ENCODE results near the gene EPN1.

The EPN1 gene

DNA sequence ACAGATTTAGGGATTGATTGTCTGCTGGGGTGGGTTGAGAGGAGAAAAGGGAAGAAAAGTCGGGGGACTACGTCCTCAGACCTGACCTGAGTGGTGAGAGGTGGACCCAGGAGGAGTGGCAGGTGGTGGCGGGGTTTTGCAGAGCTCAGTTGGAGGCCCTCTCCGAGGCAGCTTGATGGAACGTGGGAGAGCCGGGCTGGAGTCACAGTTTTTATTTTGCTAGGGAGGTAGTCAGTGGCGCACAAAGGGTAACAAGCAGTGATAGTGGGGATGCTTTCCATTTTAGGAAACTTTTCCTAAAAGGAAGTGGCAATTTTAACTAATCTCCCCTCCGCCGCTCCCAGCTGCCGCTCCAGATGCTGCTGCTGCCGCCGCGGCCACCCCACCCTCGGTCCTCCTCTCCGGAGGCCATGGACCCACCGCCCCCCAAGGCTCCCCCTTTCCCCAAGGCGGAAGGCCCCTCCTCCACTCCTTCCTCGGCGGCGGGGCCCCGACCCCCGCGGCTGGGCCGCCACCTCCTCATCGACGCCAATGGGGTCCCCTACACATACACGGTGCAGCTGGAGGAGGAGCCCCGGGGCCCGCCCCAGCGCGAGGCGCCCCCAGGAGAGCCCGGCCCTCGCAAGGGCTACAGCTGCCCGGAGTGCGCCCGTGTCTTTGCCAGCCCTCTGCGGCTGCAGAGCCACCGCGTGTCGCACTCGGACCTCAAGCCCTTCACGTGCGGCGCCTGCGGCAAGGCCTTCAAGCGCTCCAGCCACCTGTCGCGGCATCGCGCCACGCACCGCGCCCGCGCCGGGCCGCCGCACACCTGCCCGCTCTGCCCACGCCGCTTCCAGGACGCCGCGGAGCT lies 32.6 kb upstream of the EPN1 start:
- H2AFZ ChIP-seq (ENCODE audit: low read depth, low read length) = no peak overlapping the region
- H3K4me1 ChIP-seq (ENCODE audit: insufficient read depth, low read length) = peaks cover 41% of the 10 kb centered on the region
- H3K36me3 ChIP-seq (ENCODE audit: insufficient read depth, low read length) = peaks cover 16% of the 10 kb centered on the region
- peak overlapping the region; percentile 88 for H3K4me3 ChIP-seq (ENCODE audit: low read length)
- no peaks in the 10 kb centered on the region for H3K9me3 ChIP-seq (ENCODE audit: low read length)
- no peaks in the 10 kb centered on the region for H3K27me3 ChIP-seq (ENCODE audit: insufficient read depth, low read length)

DNA sequence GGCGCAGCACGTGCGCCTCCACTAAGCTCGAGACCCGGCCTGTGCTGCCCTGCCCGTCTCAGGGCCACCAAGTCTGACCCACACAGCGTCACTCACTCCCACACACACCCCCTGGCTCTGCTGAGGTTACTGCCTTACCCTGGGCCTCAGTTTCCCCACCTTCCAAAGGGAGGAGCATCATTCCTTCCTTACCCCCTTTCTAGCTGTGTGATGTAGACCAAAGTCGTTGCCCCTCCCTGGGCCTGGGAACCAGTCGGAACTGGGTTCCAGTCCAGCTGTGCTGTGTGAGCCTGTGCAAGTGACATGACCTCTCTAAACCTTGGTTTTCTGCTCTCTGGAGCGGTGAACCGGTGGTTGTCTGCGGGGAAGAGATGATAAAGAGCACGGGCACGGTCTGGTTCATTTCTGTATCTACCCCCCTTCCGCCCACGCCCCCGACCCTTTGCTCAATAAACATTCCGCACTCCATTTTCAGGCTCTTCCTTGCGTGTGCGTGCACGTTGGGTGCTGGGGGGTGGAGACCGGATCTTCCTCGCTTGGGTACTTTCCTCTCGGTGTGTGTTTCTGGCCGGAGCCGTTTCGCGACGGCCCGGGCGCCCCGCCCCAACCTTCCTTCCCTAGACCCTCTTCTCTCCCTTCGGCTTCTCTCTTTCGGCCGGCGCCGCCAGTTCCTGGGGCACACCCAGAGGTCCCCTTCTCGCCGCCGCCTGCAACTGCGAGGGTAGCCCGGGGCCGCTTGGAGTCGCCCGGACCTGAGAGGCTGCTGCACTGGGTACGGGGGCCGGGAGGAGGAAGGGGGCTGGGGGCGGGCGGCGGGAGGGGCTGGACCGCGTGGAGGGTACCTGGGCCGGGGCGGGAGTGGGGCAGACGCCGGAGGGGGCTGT lies 31.8 kb upstream of the EPN1 start, which contains the start of gene ZNF581:
TSS of gene ZNF581 (plus strand) at position 647 of the 884 bp plus-strand sequence. CDS start 923 bp downstream, outside the sequence.
- H3K4me3 ChIP-seq (ENCODE audit: low read length) = peak within 1 kb of the TSS; percentile 88
- H3K4me1 ChIP-seq (ENCODE audit: insufficient read depth, low read length) = peaks cover 44% of the 10 kb centered on the region
- no peaks in the 10 kb centered on the region for H3K9me3 ChIP-seq (ENCODE audit: low read length)
- no peak within 1 kb of the TSS for H2AFZ ChIP-seq (ENCODE audit: low read depth, low read length)
- H3K36me3 ChIP-seq (ENCODE audit: insufficient read depth, low read length) = peaks cover 14% of the 10 kb centered on the region
- H3K27me3 ChIP-seq (ENCODE audit: insufficient read depth, low read length) = no peaks in the 10 kb centered on the region

DNA sequence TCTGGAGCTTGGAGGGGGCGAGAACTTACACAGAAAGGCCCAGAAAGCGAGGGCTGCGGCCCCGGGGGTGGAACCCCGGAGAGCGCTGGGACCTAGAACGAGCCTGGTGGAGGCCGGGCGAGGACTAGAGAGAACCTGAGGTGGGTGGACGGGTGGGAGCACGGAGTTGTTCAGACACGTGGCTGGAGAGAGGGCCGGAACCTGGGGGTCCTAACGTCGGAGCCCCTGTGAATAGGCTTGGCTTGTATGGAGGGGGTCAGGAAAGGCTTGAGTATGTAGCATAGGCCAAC lies 31.2 kb upstream of the EPN1 start:
- Histone ChIP-seq H3K9me3 (ENCODE audit: low read length) (no peaks in the 10 kb centered on the region), H3K36me3 (ENCODE audit: insufficient read depth, low read length) (peaks cover 14% of the 10 kb centered on the region), H2AFZ (ENCODE audit: low read depth, low read length) (no peak overlapping the region), H3K4me1 (ENCODE audit: insufficient read depth, low read length) (peaks cover 49% of the 10 kb centered on the region), H3K4me3 (ENCODE audit: low read length) (peak overlapping the region; percentile 88), H3K27me3 (ENCODE audit: insufficient read depth, low read length) (no peaks in the 10 kb centered on the region)

DNA sequence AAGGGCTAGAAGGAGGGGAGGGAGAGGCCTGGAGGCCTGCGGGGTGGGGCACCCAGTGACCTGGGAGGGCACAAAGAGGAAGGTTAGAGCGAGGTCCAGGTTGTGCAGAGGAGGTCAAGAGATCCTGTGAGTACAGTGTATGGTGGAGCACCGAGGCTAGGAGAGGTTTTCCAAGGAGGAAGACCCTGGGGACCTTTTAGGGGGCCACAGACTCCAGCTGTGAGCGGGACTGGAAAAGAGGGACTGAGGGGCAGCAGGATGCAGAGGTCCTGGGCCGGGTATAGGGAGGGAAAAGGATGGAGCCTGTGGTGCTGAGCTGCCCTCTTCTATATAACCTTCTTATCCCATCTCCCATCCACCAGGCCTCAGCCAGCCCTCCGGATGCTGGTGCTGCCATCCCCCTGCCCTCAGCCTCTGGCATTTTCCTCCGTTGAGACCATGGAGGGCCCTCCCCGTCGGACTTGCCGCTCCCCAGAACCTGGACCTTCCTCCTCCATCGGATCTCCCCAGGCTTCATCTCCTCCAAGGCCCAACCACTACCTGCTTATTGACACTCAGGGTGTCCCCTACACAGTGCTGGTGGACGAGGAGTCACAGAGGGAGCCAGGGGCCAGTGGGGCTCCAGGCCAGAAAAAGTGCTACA lies 30.7 kb upstream of the EPN1 start:
- H3K27me3 ChIP-seq (ENCODE audit: insufficient read depth, low read length) = no peaks in the 10 kb centered on the region
- peaks cover 51% of the 10 kb centered on the region for H3K4me1 ChIP-seq (ENCODE audit: insufficient read depth, low read length)
- peak overlapping the region; percentile 88 for H3K4me3 ChIP-seq (ENCODE audit: low read length)
- no peak overlapping the region for H2AFZ ChIP-seq (ENCODE audit: low read depth, low read length)
- H3K9me3 ChIP-seq (ENCODE audit: low read length) = no peaks in the 10 kb centered on the region
- peaks cover 14% of the 10 kb centered on the region for H3K36me3 ChIP-seq (ENCODE audit: insufficient read depth, low read length)

DNA sequence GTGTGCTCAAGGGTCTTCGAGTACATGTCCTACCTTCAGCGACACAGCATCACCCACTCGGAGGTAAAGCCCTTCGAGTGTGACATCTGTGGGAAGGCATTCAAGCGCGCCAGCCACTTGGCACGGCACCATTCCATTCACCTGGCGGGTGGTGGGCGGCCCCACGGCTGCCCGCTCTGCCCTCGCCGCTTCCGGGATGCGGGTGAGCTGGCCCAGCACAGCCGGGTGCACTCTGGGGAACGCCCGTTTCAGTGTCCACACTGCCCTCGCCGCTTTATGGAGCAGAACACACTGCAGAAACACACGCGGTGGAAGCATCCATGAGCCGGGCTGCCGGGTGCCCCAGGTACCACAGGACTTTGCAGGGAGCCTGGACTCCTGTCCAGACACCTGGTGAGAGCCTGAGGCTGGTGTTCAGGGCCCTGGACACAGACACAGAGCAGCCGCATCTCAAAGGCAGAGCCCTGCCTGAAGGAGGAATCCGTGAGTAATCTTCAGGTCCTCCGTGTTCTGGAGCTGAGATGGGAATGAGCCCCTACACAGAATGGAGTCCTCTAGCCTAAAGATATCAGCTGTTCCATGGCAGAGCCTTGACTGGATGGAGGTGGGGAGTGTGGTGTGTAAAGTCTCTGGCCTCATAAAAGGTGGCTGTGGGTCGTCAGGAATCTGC lies 30.0 kb upstream of the EPN1 start:
- peak overlapping the region; percentile 88 for H3K4me3 ChIP-seq (ENCODE audit: low read length)
- H3K36me3 ChIP-seq (ENCODE audit: insufficient read depth, low read length) = peaks cover 14% of the 10 kb centered on the region
- no peaks in the 10 kb centered on the region for H3K9me3 ChIP-seq (ENCODE audit: low read length)
- H2AFZ ChIP-seq (ENCODE audit: low read depth, low read length) = no peak overlapping the region
- no peaks in the 10 kb centered on the region for H3K27me3 ChIP-seq (ENCODE audit: insufficient read depth, low read length)
- H3K4me1 ChIP-seq (ENCODE audit: insufficient read depth, low read length) = peaks cover 48% of the 10 kb centered on the region

DNA sequence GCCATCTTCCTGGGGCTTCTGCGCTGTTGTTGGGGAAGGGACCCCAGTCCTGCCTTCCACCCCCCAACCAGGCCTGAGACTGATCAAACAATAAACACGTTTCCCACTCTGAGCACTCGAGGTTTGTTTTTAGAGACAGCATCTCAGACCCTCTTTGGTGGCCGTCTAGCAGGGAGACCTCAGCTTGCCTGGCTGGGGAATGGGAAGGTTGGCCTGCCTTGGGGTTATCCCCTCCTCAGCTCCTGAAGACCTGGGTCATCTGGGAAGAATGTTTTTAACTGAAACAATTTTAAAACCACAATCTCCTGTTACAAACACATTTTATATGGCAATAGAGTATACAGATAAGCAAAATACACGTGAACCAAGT lies 29.5 kb upstream of the EPN1 start:
- no peak overlapping the region for H2AFZ ChIP-seq (ENCODE audit: low read depth, low read length)
- H3K9me3 ChIP-seq (ENCODE audit: low read length) = no peaks in the 10 kb centered on the region
- no peak overlapping the region for H3K4me3 ChIP-seq (ENCODE audit: low read length)
- H3K27me3 ChIP-seq (ENCODE audit: insufficient read depth, low read length) = no peaks in the 10 kb centered on the region
- H3K4me1 ChIP-seq (ENCODE audit: insufficient read depth, low read length) = peaks cover 43% of the 10 kb centered on the region
- H3K36me3 ChIP-seq (ENCODE audit: insufficient read depth, low read length) = peaks cover 14% of the 10 kb centered on the region

DNA sequence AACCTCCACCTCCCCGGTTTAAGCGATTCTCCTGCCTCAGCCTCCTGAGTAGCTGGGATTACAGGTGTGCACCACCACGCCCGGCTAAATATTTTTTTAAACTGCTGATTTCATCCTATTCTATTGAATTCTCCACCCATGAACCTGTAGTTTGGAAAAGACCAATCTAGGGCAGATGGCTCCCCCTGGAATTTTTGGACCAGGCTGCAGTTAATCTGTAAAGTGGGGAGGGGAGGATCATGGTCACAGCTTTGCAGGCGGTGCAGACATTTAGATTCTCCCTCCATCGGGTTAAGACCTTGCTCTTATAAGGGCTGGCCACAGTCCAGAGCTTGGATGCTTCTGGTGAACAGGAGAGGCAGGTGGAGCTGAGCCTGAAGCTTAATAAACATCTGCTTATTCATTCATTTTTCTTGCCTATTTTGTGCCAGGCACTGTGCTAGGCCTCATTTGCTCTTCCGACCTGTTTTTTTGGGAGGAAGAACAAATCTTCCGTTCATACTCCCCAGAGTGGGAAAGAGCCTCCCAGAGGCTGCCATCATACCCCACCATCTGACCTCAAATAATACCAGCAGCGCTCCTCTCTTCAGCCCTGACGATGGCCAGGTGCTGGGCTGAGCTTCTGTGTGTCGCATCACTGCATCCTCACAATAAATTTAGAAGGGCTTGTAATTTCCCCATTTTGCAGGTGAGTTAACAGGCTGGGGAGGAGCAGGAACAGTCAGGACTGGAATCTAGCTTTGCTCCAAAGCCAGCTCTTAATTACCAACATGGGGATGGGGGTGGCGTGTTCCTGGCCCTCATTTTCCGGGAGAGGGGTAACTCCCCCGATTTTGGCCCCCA lies 27.9 kb upstream of the EPN1 start:
- Histone ChIP-seq H2AFZ (ENCODE audit: low read depth, low read length) (no peak overlapping the region), H3K9me3 (ENCODE audit: low read length) (no peaks in the 10 kb centered on the region), H3K27me3 (ENCODE audit: insufficient read depth, low read length) (no peaks in the 10 kb centered on the region), H3K4me3 (ENCODE audit: low read length) (peak overlapping the region; percentile 67), H3K4me1 (ENCODE audit: insufficient read depth, low read length) (peaks cover 40% of the 10 kb centered on the region), H3K36me3 (ENCODE audit: insufficient read depth, low read length) (peaks cover 21% of the 10 kb centered on the region)

DNA sequence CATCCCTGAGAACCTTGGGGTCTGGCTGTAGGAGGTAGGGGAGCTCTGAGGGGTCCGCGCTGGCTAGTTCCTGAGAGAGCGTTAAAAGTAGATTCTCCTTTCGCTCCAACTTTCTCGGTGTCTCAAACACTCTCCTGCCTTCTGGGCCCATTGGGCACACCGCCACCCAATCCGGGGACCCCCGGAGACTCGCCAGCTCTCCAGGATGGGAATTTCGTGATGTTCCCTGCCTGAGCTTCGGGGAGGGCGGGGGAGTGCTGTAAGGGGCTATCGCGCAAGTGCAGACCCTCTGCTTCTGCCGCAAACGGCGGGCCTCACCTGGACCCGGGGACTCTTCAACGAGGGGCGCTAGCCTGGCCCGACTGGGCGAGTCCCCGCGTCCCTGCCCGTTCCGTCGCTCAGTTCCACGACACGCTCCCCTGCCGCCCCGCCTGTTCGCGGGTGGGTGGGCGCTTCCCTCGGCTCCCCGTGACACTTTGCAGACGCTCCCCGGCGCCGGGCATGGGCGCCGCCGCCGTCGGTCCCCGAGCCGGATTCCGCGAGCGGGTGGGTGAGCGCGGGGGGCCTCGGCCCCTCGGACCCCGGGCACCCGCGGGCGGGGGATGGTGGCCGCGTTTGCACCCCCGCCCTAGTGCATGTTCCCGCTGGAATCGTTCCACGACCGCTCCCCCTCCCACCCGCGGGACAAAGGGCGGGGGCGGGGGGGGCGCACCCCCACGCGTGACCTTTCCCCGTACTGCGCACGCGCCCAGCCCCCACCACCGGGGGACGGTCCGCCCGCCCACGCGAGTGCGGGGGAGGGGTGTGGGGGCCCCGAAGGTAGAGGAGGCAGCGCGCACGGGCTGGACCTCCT lies 27.1 kb upstream of the EPN1 start, which contains the start of gene CCDC106:
TSS of gene CCDC106 (plus strand) at position 481 of the 853 bp plus-strand sequence. CDS start 835 bp downstream, outside the sequence.
- Histone ChIP-seq H3K36me3 (ENCODE audit: insufficient read depth, low read length) (peaks cover 22% of the 10 kb centered on the region), H3K4me3 (ENCODE audit: low read length) (peak within 1 kb of the TSS; percentile 67), H2AFZ (ENCODE audit: low read depth, low read length) (peak within 1 kb of the TSS; percentile 58), H3K9me3 (ENCODE audit: low read length) (no peaks in the 10 kb centered on the region), H3K27me3 (ENCODE audit: insufficient read depth, low read length) (no peaks in the 10 kb centered on the region), H3K4me1 (ENCODE audit: insufficient read depth, low read length) (peaks cover 31% of the 10 kb centered on the region)

DNA sequence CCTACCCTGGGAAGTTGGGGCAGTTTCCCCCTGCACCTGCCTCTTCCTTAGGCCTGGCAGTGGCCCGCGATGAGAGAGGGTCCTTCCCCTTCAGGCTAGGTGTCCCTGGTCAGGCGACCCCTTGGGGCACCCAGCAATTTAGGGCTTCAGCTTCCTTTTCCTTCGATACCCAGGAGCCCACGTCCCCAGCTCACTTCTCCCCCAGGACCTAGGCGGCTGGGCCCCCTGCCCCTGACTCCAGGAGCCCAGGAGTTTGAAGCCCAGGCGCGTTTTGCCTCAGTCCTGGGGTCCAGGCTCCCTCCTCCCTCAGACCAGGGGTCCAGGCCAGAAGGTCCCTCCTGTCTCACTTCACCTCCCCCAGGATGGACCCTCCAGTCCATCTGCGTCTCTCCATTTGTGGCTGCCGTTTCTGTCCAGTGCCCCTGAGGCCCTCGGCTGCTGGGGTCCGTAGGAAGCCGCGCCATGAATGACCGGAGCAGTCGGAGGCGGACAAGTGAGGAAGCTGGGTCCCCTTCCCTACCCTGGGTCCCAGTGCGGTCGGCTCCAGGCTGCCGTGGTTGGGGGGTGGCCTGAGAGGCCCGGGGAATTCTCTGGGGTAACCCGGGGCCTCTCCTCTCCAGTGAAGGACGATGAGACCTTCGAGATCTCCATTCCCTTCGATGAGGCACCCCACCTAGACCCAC lies 26.3 kb upstream of the EPN1 start:
- H2AFZ ChIP-seq (ENCODE audit: low read depth, low read length) = peak overlapping the region; percentile 58
- peaks cover 22% of the 10 kb centered on the region for H3K36me3 ChIP-seq (ENCODE audit: insufficient read depth, low read length)
- peaks cover 27% of the 10 kb centered on the region for H3K4me1 ChIP-seq (ENCODE audit: insufficient read depth, low read length)
- no peaks in the 10 kb centered on the region for H3K9me3 ChIP-seq (ENCODE audit: low read length)
- H3K4me3 ChIP-seq (ENCODE audit: low read length) = peak overlapping the region; percentile 67
- H3K27me3 ChIP-seq (ENCODE audit: insufficient read depth, low read length) = no peaks in the 10 kb centered on the region

DNA sequence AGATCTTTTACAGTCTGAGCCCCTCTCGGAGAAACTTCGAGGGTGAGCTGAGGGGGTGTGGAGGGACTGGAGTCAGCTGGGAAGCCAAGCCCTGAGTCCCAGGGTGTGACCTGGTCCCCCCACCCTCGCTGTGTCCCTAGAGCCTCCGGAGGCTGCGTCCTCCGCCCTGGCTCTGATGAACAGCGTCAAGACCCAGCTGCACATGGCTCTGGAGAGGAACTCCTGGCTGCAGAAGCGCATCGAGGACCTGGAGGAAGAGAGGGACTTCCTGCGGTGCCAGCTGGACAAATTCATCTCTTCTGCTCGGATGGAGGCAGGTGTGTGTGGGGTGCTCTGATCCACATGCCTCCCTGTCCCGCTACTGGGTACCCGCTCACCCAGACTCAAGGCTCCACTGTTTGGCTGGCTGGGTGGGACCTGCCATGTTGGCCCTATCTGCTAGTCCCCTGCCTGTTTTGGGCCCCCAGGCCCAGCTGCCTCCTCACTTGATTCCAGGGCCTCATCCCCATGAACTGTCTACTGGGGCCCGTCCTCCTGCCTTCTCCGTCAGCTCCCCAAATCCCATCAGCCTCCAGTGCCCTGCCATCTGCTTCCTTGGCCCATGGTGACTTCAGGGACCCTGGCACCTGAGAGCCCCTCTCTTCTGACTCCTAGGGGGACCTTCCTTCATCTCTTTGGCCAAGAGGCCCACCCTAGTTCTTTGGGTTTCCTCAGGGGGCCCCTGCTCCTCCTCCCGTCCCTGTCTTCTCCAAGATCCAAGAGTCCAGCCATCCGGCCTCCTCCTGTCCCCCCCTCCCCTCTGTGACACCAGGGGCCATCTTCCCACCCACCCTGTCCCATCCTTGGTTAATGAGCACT lies 25.5 kb upstream of the EPN1 start:
- H3K36me3 ChIP-seq (ENCODE audit: insufficient read depth, low read length) = peaks cover 20% of the 10 kb centered on the region
- H3K4me1 ChIP-seq (ENCODE audit: insufficient read depth, low read length) = peaks cover 20% of the 10 kb centered on the region
- H3K4me3 ChIP-seq (ENCODE audit: low read length) = no peak overlapping the region
- H3K9me3 ChIP-seq (ENCODE audit: low read length) = no peaks in the 10 kb centered on the region
- no peaks in the 10 kb centered on the region for H3K27me3 ChIP-seq (ENCODE audit: insufficient read depth, low read length)
- no peak overlapping the region for H2AFZ ChIP-seq (ENCODE audit: low read depth, low read length)

All from neuron (in vitro differentiated cells).